GM10847 (cell line): ENCODE measurements around the gene FAM163B.

ENCODE experiments used
- POLR2A ChIP-seq: IDR thresholded peaks from 2 replicates; pipeline ENCODE4 v1.6.1; 2011; ENCODE audit not compliant: insufficient read length; ENCODE audit errors: extremely low read depth

The FAM163B gene

GRCh38 chr9:133632806-133633680, 23.9 kb upstream of the FAM163B start:
- no peak for TF ChIP-seq POLR2A

GRCh38 chr9:133631111-133631510, 21.9 kb upstream of the FAM163B start:
- no peak for TF ChIP-seq POLR2A

DNA sequence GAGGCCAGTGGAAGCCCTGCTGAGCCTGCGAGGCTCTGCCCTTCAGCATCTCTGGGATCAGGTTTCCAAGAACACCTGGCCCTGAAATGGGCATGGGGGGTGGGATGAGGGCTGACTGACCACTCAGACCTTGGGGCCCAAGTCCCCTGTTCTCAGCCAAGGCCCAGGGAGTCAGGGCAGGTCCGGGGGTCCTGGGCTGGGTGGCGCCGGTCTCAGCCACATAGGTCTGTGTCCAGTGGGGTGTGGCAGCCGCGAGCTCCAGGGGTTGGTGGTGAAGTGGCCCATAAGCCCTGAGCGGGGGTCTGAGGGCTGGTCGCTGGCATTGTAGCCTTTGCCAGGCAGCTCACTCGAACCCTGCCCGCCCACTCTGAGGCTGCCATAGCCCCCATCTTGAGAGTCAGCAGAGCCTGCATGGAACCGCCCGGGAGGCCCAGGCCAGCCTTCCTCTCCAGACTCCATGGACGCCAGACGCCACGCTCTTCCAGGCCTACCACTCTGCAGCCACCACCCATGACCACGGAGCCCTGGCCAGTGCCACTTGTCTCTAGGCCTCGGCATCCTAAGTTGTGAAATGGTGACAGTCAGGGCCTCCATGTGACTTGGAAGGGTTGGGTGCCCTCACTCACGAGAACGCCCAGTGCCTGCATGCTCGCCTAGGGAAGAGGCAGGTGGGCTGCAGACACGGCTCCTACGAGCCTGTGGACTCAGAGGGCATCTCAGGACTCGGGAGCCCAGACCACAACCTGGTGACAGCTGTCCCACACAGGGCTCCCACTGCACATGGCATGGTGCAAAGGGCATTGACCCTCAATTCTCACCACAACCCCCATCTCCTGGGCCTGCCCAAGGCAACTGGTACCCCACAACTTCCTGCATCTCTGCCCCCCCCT, 20.3 kb upstream of the FAM163B start:
- no peak for TF ChIP-seq POLR2A

DNA sequence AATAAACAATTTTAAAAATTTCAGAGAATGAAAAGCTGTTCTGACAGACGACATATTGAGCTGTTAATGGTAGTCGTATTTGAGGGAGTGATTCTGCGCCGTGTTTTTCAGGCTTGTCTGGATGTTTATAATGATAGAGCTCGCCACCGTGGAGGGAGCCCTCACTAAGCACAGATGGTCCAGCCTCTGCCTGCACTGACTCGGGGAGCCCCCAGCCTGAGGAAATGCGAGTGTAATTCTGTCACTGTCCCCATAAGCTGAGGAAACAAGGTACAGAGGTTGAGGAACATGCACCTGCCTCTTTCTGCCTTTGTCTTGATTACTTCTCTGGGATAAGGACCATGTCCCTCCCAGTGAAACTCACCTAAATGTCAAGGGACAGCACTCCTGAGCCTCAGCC, 19.6 kb upstream of the FAM163B start:
- TF ChIP-seq POLR2A, result no peak

GRCh38 chr9:133627341-133627740, 18.2 kb upstream of the FAM163B start:
- TF ChIP-seq POLR2A, result no peak

GRCh38 chr9:133622555-133622954, 13.4 kb upstream of the FAM163B start:
- no peak for TF ChIP-seq POLR2A

DNA sequence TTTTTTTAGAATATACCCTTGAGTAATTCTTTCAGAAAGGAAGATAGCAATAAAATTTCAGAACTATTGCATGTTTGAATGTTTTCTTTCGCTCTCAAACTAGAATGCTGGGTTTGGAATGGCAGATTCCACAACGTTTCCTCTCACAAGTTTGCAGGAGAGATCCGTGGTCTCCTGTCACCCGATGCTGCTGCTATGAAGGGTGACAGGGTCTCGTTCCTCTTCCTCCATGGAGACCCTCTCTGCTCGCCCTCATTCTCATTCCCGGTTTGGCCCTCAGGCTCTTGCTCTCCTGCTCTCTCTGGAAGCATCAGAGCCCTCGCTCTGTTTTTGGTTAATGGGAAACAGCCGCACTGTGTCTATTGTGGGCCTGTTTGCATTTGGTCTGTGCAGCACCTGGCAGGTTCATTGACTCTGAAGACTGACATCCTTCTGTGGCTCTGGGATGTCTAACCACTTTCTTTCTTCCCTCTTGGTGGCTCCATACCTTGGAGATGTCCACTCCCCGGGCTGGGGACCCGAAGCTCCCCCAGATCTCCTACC, 12.6 kb upstream of the FAM163B start:
- no peak for TF ChIP-seq POLR2A

DNA sequence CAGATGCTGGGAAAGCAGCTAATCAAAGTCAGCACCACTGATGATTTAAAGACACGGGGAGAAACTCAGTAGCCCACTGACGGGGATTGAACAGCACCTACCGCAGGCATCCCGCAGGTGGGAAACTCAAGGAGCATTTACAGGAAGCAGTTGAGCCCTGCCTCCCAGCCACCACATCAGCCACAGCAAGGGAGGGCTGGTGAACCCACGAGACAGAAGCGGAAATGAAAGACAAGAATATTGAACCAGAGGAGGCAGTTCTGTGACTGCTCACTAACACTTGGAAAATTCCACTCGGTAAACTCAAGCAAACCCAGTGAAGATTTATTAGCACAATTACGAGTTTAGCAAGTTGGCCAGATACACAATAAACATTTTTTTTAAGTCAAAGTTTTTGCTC, 10.6 kb upstream of the FAM163B start:
- no peak for TF ChIP-seq POLR2A

- no peak for TF ChIP-seq POLR2A
These were observed 9.5 kb upstream of the FAM163B start for GRCh38 chr9:133618726-133619125.

DNA sequence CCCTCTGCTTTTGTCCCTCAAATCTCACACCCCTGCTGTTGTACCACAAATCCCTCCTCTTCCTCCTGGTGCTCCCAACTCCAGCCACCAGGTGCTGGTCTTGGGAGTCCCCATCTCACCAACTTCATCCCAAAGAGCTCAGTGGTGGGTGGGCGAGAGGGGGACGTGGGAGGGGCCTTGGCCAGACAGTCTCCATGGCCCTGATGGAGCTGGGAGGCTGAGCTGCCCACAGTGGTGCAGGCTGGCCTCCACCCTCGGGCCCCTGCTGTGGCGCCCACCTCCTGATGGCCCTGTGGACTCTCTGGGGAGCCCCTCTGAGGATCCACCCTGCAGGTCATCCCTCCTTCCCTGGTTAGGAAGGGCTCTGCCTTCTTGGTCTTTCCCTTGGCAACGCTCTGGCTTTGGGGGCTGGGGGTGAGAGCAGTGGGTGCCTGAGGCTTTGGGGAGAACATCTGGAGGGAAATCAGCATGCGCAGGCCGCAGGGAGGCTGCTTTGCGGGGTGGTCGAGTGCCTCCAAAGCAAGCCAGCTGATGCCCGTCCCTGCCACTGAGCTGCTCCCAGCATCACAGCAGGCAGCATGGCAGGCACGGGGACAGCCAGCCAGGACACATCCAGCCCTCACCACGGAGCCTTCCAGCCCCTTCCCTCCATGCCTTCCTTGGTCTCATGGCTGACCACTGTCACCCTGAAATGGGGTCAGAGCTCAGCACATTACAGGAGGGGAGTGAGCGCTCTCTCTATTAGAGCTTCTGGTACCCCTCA, 7.6 kb upstream of the FAM163B start:
- no peak for TF ChIP-seq POLR2A

- no peak for TF ChIP-seq POLR2A
These were observed 6.5 kb upstream of the FAM163B start for GRCh38 chr9:133615606-133616188.

DNA sequence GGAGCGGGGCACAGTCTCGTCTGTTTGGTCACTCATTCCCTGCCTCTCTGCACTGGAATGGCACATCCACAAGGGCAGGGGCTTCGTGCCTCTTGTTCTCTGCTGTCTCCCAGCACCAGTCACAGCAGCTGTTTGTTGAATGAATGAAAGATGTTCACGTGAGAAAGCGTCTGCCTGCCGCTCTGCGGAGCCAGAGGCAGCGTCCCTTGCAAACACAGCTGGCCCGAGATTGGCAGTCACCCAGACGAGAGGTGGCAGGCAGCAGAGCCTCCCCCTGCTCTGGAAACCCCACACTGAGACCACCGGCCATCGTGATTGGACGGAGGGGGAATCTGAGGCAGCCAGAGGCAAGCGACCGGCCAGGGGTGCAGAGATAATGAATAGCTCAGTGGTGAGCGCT, 6.0 kb upstream of the FAM163B start:
- TF ChIP-seq POLR2A, result no peak

DNA sequence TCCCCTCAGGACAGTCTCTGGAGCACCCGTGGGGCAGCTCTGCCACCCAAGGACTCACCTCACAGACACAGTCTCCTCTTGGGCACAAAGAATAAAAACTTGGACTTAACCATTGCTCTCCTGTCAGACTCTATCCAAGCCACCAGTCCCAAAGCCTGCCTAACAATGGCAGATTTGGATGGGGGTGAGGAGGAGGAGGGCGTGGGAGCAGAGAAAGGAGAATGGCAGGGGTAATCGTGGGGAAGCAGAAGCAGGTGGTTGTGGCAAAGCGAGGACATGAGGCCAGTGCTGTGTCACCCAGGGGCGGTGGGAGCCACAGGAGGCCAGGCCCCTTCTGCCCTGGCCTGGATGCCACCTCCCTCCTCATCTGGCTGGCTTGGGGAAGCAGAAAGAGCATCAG, 5.5 kb upstream of the FAM163B start:
- no peak for TF ChIP-seq POLR2A

DNA sequence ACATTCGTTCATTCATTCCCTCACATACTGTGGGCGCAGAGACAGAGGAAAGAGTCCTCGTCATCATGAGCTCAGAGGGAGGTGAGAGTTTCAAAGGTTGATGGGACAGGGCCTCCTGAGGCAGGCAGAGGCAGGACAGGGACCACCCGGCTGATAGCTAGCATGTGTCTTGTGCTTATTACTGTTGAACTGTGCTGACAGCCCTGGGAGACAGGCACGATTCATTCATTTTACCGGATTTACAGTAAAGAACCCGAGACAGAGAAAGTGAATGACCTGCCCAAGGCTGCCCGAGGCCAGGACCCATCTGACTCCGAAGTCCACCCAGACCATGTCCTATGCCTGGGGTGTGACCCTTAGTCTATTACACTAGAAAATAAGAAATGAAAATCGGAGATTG, 4.9 kb upstream of the FAM163B start:
- TF ChIP-seq POLR2A, result no peak

- no peak for TF ChIP-seq POLR2A
These were observed 4.2 kb upstream of the FAM163B start for GRCh38 chr9:133613432-133613831.
